GM12878 (cell line): Measurements from ENCODE around the gene HES7. TPM values are rescaled to one million over a fixed set of nuclear protein-coding genes. Genes with fewer than 3 reads are reported as not detected.

Source experiments
- ATAC-seq: fragments of 200-7000 bp; cut with Tn5 transposase; 3 replicates; pipeline ENCODE4 v1.9.1; 2020; ENCODE audit warnings: mild to moderate bottlenecking, moderate library complexity
- BruUV-seq: library from RNA; stranded (reverse); fragments of 400-500 nt; replicated peaks from 2 replicates; lab custom pipeline; 2021; lab: Mats Ljungman, UMichigan
- CTCF ChIA-PET: fragments of 300-600 bp; sonication (Branson Sonifier 250); formaldehyde crosslinking; extraction: SDS; loops from one replicate; lab custom pipeline; 2021; ENCODE audit warnings: inconsistent platforms; lab: Yijun Ruan, JAX
- POLR2A ChIA-PET: fragments of 350-600 bp; formaldehyde crosslinking; extraction: SDS; loops from one replicate; lab custom pipeline; 2021; ENCODE audit warnings: inconsistent platforms; lab: Charles Lee
- RAD21 ChIA-PET: fragments of 300-600 bp; sonication (Branson Sonifier 250); formaldehyde crosslinking; loops from one replicate; lab custom pipeline; 2023; ENCODE audit warnings: antibody characterized with exemption; ENCODE audit not compliant: unreplicated experiment; lab: Charles Lee
- SMC1A ChIA-PET: fragments of 300-600 bp; sonication (Branson Sonifier 250); formaldehyde crosslinking; loops from one replicate; lab custom pipeline; 2023; ENCODE audit not compliant: unreplicated experiment, uncharacterized antibody; lab: Charles Lee
- DNase-seq: peaks from one replicate; pipeline ENCODE4 v3.0.0-alpha.2; 2011; ENCODE audit warnings: low read depth, low spot score
- FAIRE-seq: peaks from 3 replicates; lab custom pipeline; 2011; peaks lifted over from hg19 to GRCh38; lab: Jason Lieb, UNC
- H2AFZ ChIP-seq: 2 replicates; pipeline ENCODE4 v1.6.0; 2011; ENCODE audit warnings: low read depth, low read length, control low read depth; ENCODE audit not compliant: control insufficient read depth
- H3K27ac ChIP-seq: 2 replicates; pipeline ENCODE4 v1.5.1; 2011; ENCODE audit warnings: control low read depth; ENCODE audit not compliant: control insufficient read depth, insufficient read depth
- H3K27me3 ChIP-seq, 2 experiments: replicated peaks in 1 of 2; 2 replicates each; pipeline versions ENCODE4 v1.6.0 to v1.6.1; 2011; ENCODE audit warnings: low read length in 1 of 2; ENCODE audit not compliant: control insufficient read depth in 2 of 2, insufficient read depth in 2 of 2
- H3K36me3 ChIP-seq, 2 experiments: 2 replicates each; pipeline ENCODE4 v1.5.1; 2011; ENCODE audit warnings: low read length in 1 of 2; ENCODE audit not compliant: control insufficient read depth in 2 of 2, insufficient read depth in 2 of 2
- H3K4me1 ChIP-seq: 2 replicates; pipeline ENCODE4 v1.6.1; 2011; ENCODE audit warnings: mild to moderate bottlenecking, low read length, moderate library complexity, mixed read lengths; ENCODE audit not compliant: control insufficient read depth, insufficient read depth
- H3K4me2 ChIP-seq: 2 replicates; pipeline ENCODE4 v1.6.0; 2011; ENCODE audit warnings: control low read depth; ENCODE audit not compliant: control insufficient read depth, insufficient read depth
- H3K4me3 ChIP-seq: fragments of 200-600 bp; sonication (generic); 2 replicates; pipeline ENCODE4 v1.5.1; 2016
- H3K79me2 ChIP-seq: 2 replicates; pipeline ENCODE4 v1.6.0; 2011; ENCODE audit warnings: low read length; ENCODE audit not compliant: control insufficient read depth, insufficient read depth
- H3K9ac ChIP-seq: 2 replicates; pipeline ENCODE4 v1.8.0; 2011; ENCODE audit warnings: low read length, control low read depth, mixed read lengths; ENCODE audit not compliant: control insufficient read depth, insufficient read depth
- H3K9me3 ChIP-seq: replicated peaks from 3 replicates; pipeline ENCODE4 v1.5.1; 2011; ENCODE audit warnings: mild to moderate bottlenecking, low read length; ENCODE audit not compliant: control insufficient read depth, insufficient read depth
- H4K20me1 ChIP-seq: 2 replicates; pipeline ENCODE4 v1.6.0; 2011; ENCODE audit not compliant: control insufficient read depth, insufficient read depth
- CBX5 ChIP-seq: sonication (generic); IDR thresholded peaks from 2 replicates; pipeline ENCODE4 v1.6.1; 2016; ENCODE audit warnings: low read depth, moderate library complexity, mild to moderate bottlenecking, inconsistent platforms
- CHD4 ChIP-seq: fragments of 200-600 bp; sonication (generic); IDR thresholded peaks from 2 replicates; pipeline ENCODE4 v1.6.1; 2016; ENCODE audit warnings: mild to moderate bottlenecking
- E2F8 ChIP-seq: fragments of 450-650 bp; IDR thresholded peaks from 2 replicates; pipeline ENCODE4 v1.6.1; 2018; ENCODE audit warnings: mild to moderate bottlenecking, low read depth, moderate library complexity; ENCODE audit not compliant: partially characterized antibody
- ETV6 ChIP-seq, 2 experiments: fragments of 450-650 bp in 1 of 2; IDR thresholded peaks in 1 of 2; conservative IDR thresholded peaks in 1 of 2; 2 replicates each; pipeline ENCODE4 v1.6.1; 2014; ENCODE audit warnings: antibody characterized with exemption in 1 of 2, borderline replicate concordance in 1 of 2, low read depth in 1 of 2, mild to moderate bottlenecking in 1 of 2, moderate library complexity in 1 of 2
- EZH2 ChIP-seq: IDR thresholded peaks from 2 replicates; pipeline ENCODE4 v1.6.1; 2012; ENCODE audit warnings: low read depth, mild to moderate bottlenecking, control low read depth, inconsistent platforms, low read length, borderline replicate concordance; ENCODE audit not compliant: control insufficient read depth
- HDGF ChIP-seq: fragments of 450-650 bp; IDR thresholded peaks from 2 replicates; pipeline ENCODE4 v1.6.1; 2016; ENCODE audit warnings: antibody characterized with exemption
- JUND ChIP-seq: IDR thresholded peaks from 2 replicates; pipeline ENCODE4 v1.6.1; 2012; ENCODE audit warnings: low read depth, mild to moderate bottlenecking, low read length, improper control_type of control experiment, moderate library complexity
- MLLT1 ChIP-seq: fragments of 450-650 bp; IDR thresholded peaks from 2 replicates; pipeline ENCODE4 v1.6.1; 2016; ENCODE audit warnings: mild to moderate bottlenecking
- MTA3 ChIP-seq: IDR thresholded peaks from 2 replicates; pipeline ENCODE4 v1.6.1; 2012; ENCODE audit warnings: low read length, inconsistent platforms, borderline replicate concordance
- NBN ChIP-seq: fragments of 450-650 bp; IDR thresholded peaks from 2 replicates; pipeline ENCODE4 v1.6.1; 2016
- NFYB ChIP-seq: IDR thresholded peaks from 2 replicates; pipeline ENCODE4 v1.6.1; 2011; ENCODE audit warnings: low read depth, mild to moderate bottlenecking, low read length, improper control_type of control experiment, moderate library complexity; ENCODE audit not compliant: insufficient read depth
- NR2C2 ChIP-seq: IDR thresholded peaks from 2 replicates; pipeline ENCODE4 v1.6.1; 2011; ENCODE audit warnings: borderline replicate concordance, low read depth; ENCODE audit not compliant: control insufficient read depth, insufficient read length
- RBBP5 ChIP-seq: fragments of 200-600 bp; sonication (generic); conservative IDR thresholded peaks from 2 replicates; pipeline ENCODE4 v1.6.1; 2016
- SMARCA5 ChIP-seq: fragments of 450-650 bp; IDR thresholded peaks from 2 replicates; pipeline ENCODE4 v1.6.1; 2017; ENCODE audit warnings: mild to moderate bottlenecking
- USF1 ChIP-seq: IDR thresholded peaks from 2 replicates; pipeline ENCODE4 v1.6.1; 2011; ENCODE audit warnings: borderline replicate concordance, low read depth, mild to moderate bottlenecking, moderate library complexity, mixed read lengths, low read length; ENCODE audit not compliant: insufficient read depth; ENCODE audit errors: extremely low read length
- ZNF207 ChIP-seq: fragments of 450-650 bp; IDR thresholded peaks from 2 replicates; pipeline ENCODE4 v1.6.1; 2014; ENCODE audit warnings: antibody characterized with exemption, mild to moderate bottlenecking, borderline replicate concordance
- ZNF217 ChIP-seq: fragments of 450-650 bp; IDR thresholded peaks from 2 replicates; pipeline ENCODE4 v1.6.1; 2017; ENCODE audit warnings: antibody characterized with exemption, mild to moderate bottlenecking
- WGBS: methylation state at CpG from one replicate; pipeline ENCODE4 v1.1.6; 2016; ENCODE audit warnings: low lambda C conversion rate; ENCODE audit not compliant: insufficient replicate concordance, insufficient coverage; ENCODE audit errors: missing lambda C conversion rate; 5-methylcytosine and 5-hydroxymethylcytosine counted together
- in situ Hi-C: fragments of 300-500 bp; cut with MboI; formaldehyde crosslinking; loops from 9 replicates; pipeline ENCODE4 v1.14.3; 2018; ENCODE audit warnings: mixed read lengths
- intact Hi-C: fragments of 100-400 bp; cut with micrococcal nuclease; formaldehyde crosslinking; loops from one replicate; pipeline ENCODE4 v1.14.2; 2022; ENCODE audit not compliant: unreplicated experiment
- polyA plus RNA-seq, 11 experiments: library from polyadenylated mRNA; depleted of rRNA in 4 of 11; unstranded in 6 of 11; stranded (reverse) in 5 of 11; fragments of >200 nt; fragmentation: Nextera tagmentation in 4 of 11; fragmentation: Illumina TruSeq in 1 of 11; extraction: Ambion mirVana in 4 of 11; extraction: Trizol in 1 of 11; gene quantifications; 1 replicate in 1 of 11; 2 replicates in 10 of 11; pipeline versions ENCODE4 v1.2.1 to v1.2.3, GENCODE V29; 2011 to 2016; ENCODE audit warnings: inconsistent platforms in 2 of 11, missing spikeins in 2 of 11, low read depth in 1 of 11
- total RNA-seq, 4 experiments: library from RNA; depleted of rRNA in 3 of 4; stranded (reverse); fragments of >200 nt in 3 of 4; fragmentation: Illumina TruSeq in 1 of 4; extraction: Trizol in 1 of 4; gene quantifications; 2 replicates each; pipeline versions ENCODE4 v1.2.1 to v1.2.3, GENCODE V29; 2013 to 2021

HES7 gene
- total and polyA plus RNA-seq, 10 of the 15 experiments (the other 5 are each of a cell fraction or from before 2014, with no cell fraction given) = 0.07 to 1.3 (median 0.63) TPM; not detected in 4

- ATAC-seq (peak; percentile 6), FAIRE-seq (no peak), DNase-seq (no peak)
- H3K79me2 ChIP-seq = peaks cover 24% of the 10 kb centered on the region
- WGBS = 4% methylated on average over 29 of the region's 55 CpGs
- H3K9me3 ChIP-seq = no peaks in the 10 kb centered on the region
- no TSS peak for BruUV-seq
- in situ Hi-C loops = no loop called here
- peak overlapping the region; percentile 91 for H3K9ac ChIP-seq
- H3K4me3 ChIP-seq = peak overlapping the region; percentile 71; the same call in 1 of the 2 replicates
- ChIA-PET POLR2A (interaction anchor here (0.6 to 2.6 kb wide), 8 partner anchors 10 to 553 kb away, joined by 3 to 12 read pairs (median 4); partner anchors contain the start of genes AURKB and BORCS6), CTCF (interaction anchor here (0.6 to 2.3 kb wide), 3 partner anchors 10 to 1999 kb away, joined by 3 to 11 read pairs (median 7); no protein-coding TSS in a partner anchor), RAD21 (interaction anchor here (1.1 to 2.2 kb wide), 4 partner anchors 10 to 132 kb away, joined by 3 to 9 read pairs (median 6); partner anchors contain the start of gene SLC25A35), SMC1A (interaction anchor here (0.7 to 1.2 kb wide), 4 partner anchors 10 to 56 kb away, joined by 3 to 7 read pairs (median 4); no protein-coding TSS in a partner anchor)
- peaks cover 33% of the 10 kb centered on the region for H3K4me1 ChIP-seq
- H3K36me3 ChIP-seq = peaks cover 0 to 5% of the 10 kb centered on the region in 2 experiments; a peak in 1 of 4 replicates
- H3K27ac ChIP-seq = peak overlapping the region; percentile 66
- peak overlapping the region; percentile 94 for H2AFZ ChIP-seq
- H4K20me1 ChIP-seq = no peaks in the 10 kb centered on the region
- intact Hi-C loops = loop anchor here (5.0 kb wide), 1 partner anchor 101 kb away; no protein-coding TSS in a partner anchor
- H3K27me3 ChIP-seq = no peaks in the 10 kb centered on the region
- peak overlapping the region; percentile 95 for H3K4me2 ChIP-seq
- TF ChIP-seq CBX5 (no peak), NBN (peak; percentile 61; the same call in 1 of the 2 replicates), MLLT1 (peak; percentile 77; the same call in 1 of the 2 replicates), EZH2 (no peak), MTA3 (no peak), NR2C2 (no peak), RBBP5 (no peak), ZNF207 (no peak), JUND (no peak), ZNF217 (no peak), USF1 (no peak), NFYB (no peak), ETV6 (conservative IDR thresholded peaks at IDR 0.05 in 1 of 2, IDR thresholded peaks at IDR 0.05 in 1 of 2; ENCODE audit: borderline replicate concordance in 1 of 2, low read depth in 1 of 2) (no peak), E2F8 (no peak), HDGF (peak; percentile 81; the same call in 1 of the 2 replicates), CHD4 (no peak), SMARCA5 (no peak)
These were observed 39.4 kb upstream of the HES7 start for GRCh38 chr17:8162997-8163977.
